HEK293 (cell line): ENCODE results near the gene C1QL4.
A peak's percentile ranks its signal among the peaks of the same experiment; 100 is the strongest.
"Not testable (repeated sequence)": the region's sequence is repeated elsewhere in the genome, so short reads cannot be mapped to it uniquely, and the experiment has no call there.

Experiments
- CTCF ChIA-PET: fragments of 350-600 bp; formaldehyde crosslinking; extraction: SDS; loops from one replicate; lab custom pipeline; 2021; ENCODE audit warnings: antibody characterized with exemption; lab: Yijun Ruan, JAX
- POLR2A ChIA-PET: fragments of 300-600 bp; formaldehyde crosslinking; extraction: SDS; loops from one replicate; lab custom pipeline; 2020; ENCODE audit warnings: antibody characterized with exemption, inconsistent platforms; lab: Yijun Ruan, JAX
- H3K27ac ChIP-seq: fragments of 200-500 bp; sonication (Bioruptor generic); 2 replicates; pipeline ENCODE4 v1.5.1; 2014; ENCODE audit warnings: low read depth, low read length, control low read depth, inconsistent platforms; ENCODE audit errors: extremely low read depth
- H3K36me3 ChIP-seq, 2 experiments: fragments of 200-500 bp in 1 of 2; sonication (Bioruptor generic) in 1 of 2; 1 replicate in 1 of 2; 2 replicates in 1 of 2; pipeline ENCODE4 v1.5.1; 2014 to 2017; ENCODE audit warnings: inconsistent platforms in 2 of 2, low read length in 2 of 2; ENCODE audit not compliant: control insufficient read depth in 2 of 2, insufficient read depth in 1 of 2
- H3K4me1 ChIP-seq: fragments of 200-500 bp; sonication (Bioruptor generic); 2 replicates; pipeline ENCODE4 v1.5.1; 2014; ENCODE audit warnings: mild to moderate bottlenecking, low read length, inconsistent platforms; ENCODE audit not compliant: control insufficient read depth, insufficient read depth
- H3K4me3 ChIP-seq: 2 replicates; pipeline ENCODE4 v1.5.1; 2011; ENCODE audit warnings: low read depth, mild to moderate bottlenecking, control low read depth, low read length, moderate library complexity
- H3K9me3 ChIP-seq: fragments of 200-500 bp; sonication (Bioruptor generic); 2 replicates; pipeline ENCODE4 v1.5.1; 2014; ENCODE audit warnings: low read depth, low read length, inconsistent platforms; ENCODE audit not compliant: control insufficient read depth, insufficient read depth
- AEBP2 ChIP-seq: fragments of 450-650 bp; formaldehyde crosslinking; IDR thresholded peaks from 2 replicates; pipeline ENCODE4 v1.5.1; 2016; ENCODE audit warnings: missing biosample characterization, missing genetic modification characterization, borderline replicate concordance
- GLIS1 ChIP-seq: fragments of 450-650 bp; formaldehyde crosslinking; IDR thresholded peaks from 2 replicates; pipeline ENCODE4 v1.5.1; 2016; ENCODE audit warnings: missing biosample characterization, missing genetic modification characterization
- IKZF3 ChIP-seq: fragments of 450-650 bp; IDR thresholded peaks from 2 replicates; pipeline ENCODE4 v1.5.0; 2018; ENCODE audit warnings: missing biosample characterization, mild to moderate bottlenecking, missing genetic modification characterization, moderate library complexity
- KLF17 ChIP-seq: fragments of 450-650 bp; formaldehyde crosslinking; IDR thresholded peaks from 2 replicates; pipeline ENCODE4 v1.5.1; 2016; ENCODE audit warnings: missing biosample characterization, missing genetic modification characterization
- PRDM2 ChIP-seq: fragments of 450-650 bp; formaldehyde crosslinking; IDR thresholded peaks from 2 replicates; pipeline ENCODE4 v1.5.1; 2016; ENCODE audit warnings: missing biosample characterization, missing genetic modification characterization, borderline replicate concordance
- ZFP37 ChIP-seq: fragments of 450-650 bp; formaldehyde crosslinking; IDR thresholded peaks from 2 replicates; pipeline ENCODE4 v1.5.1; 2016; ENCODE audit warnings: missing biosample characterization, missing genetic modification characterization
- ZNF133 ChIP-seq: fragments of 450-650 bp; formaldehyde crosslinking; IDR thresholded peaks from 2 replicates; pipeline ENCODE4 v1.5.1; 2016; ENCODE audit warnings: missing biosample characterization, missing genetic modification characterization
- ZNF146 ChIP-seq: fragments of 450-650 bp; formaldehyde crosslinking; IDR thresholded peaks from 2 replicates; pipeline ENCODE4 v1.5.1; 2016; ENCODE audit warnings: missing biosample characterization, missing genetic modification characterization
- ZNF223 ChIP-seq: fragments of 450-650 bp; formaldehyde crosslinking; IDR thresholded peaks from 2 replicates; pipeline ENCODE4 v1.5.1; 2016; ENCODE audit warnings: missing biosample characterization, missing genetic modification characterization
- ZNF341 ChIP-seq: fragments of 450-650 bp; formaldehyde crosslinking; IDR thresholded peaks from 2 replicates; pipeline ENCODE4; 2016; ENCODE audit warnings: low read depth, missing biosample characterization, missing genetic modification characterization
- ZNF426 ChIP-seq: fragments of 450-650 bp; formaldehyde crosslinking; IDR thresholded peaks from 2 replicates; pipeline ENCODE4 v1.5.1; 2017; ENCODE audit warnings: missing biosample characterization, missing genetic modification characterization, mild to moderate bottlenecking, inconsistent platforms, moderate library complexity
- ZNF549 ChIP-seq: fragments of 450-650 bp; IDR thresholded peaks from 2 replicates; pipeline ENCODE4 v1.5.1; 2018; ENCODE audit warnings: missing biosample characterization, missing genetic modification characterization, mild to moderate bottlenecking, inconsistent platforms, moderate library complexity
- ZNF626 ChIP-seq: fragments of 450-650 bp; sonication (Bioruptor Pico); formaldehyde crosslinking; IDR thresholded peaks from 2 replicates; pipeline ENCODE4 v1.5.1; 2018; ENCODE audit warnings: missing biosample characterization, missing genetic modification characterization, inconsistent platforms
- ZNF843 ChIP-seq: fragments of 450-650 bp; formaldehyde crosslinking; IDR thresholded peaks from 2 replicates; pipeline ENCODE4 v1.5.1; 2016; ENCODE audit warnings: missing biosample characterization, missing genetic modification characterization
- ZSCAN23 ChIP-seq: fragments of 450-650 bp; formaldehyde crosslinking; IDR thresholded peaks from 2 replicates; pipeline ENCODE4 v1.5.1; 2016; ENCODE audit warnings: missing biosample characterization, missing genetic modification characterization
- TF ChIP-seq, protein P1 (sequence below): fragments of 450-650 bp; formaldehyde crosslinking; IDR thresholded peaks from 2 replicates; pipeline ENCODE4 v1.5.1; 2017; ENCODE audit warnings: missing biosample characterization, missing genetic modification characterization
- TF ChIP-seq, protein P2 (sequence below): fragments of 450-650 bp; formaldehyde crosslinking; IDR thresholded peaks from 2 replicates; pipeline ENCODE4 v1.5.1; 2016; ENCODE audit warnings: missing biosample characterization, missing genetic modification characterization

C1QL4 gene

DNA sequence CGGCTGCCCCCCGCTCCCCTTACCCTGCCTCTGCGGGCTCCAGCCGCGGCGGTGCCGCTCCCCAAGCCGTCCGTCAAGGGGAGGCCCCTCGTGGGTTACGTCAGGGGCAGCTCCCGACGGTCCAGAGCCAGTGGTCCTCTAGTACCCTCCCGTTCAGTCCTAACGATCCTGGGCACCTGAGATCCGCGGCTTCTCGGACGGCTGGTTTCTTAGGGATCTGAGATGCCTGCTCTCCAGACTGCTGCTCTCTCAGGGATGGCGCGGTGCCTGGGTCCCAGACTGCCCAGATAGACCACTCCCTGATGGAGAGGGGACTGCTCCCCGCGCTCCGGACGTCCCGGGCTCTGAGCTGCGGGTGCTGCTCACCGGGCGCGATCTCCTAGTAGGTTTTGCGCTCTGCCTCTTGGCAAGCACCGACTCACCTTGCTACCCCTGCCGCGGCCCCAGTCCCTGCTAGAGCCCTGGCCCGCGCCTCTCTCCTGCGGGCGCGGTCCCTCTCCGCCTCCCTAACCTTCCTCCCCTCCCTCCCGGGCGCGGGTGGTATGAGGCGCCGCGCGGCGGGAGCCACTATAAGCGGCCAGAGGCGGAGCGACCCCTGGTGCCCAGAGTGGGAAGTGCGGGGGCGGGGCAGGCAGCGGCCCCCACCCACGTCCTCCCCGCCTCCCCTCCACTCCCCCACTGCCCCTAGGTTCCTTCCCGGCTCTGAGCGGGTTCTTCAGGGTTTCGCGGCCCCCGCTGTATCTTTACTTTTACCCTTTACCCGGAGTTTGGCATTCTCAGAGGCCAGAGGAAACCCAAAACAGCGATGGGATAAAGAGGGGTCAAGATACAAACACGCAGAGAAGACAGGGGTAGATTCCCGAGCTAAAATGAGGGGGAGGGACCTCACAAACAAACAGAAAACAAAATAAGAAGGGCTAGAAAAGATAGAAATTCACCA lies at the start of gene C1QL4 (continued):
- 0 out of 2 replicates have a peak, but pooled peaks have one; percentile 36 for TF ChIP-seq IKZF3 (tag by site-specific recombination)
- TF ChIP-seq, all 188 proteins: peak for 43

GRCh38 chr12:49380184-49380583 lies 43.2 kb upstream of the C1QL4 start:
- CTCF ChIA-PET = interaction anchor here (1.4 to 2.7 kb wide), 2 partner anchors 9 to 22 kb away, joined by 4 to 11 read pairs; no protein-coding TSS in a partner anchor
- H3K4me1 ChIP-seq, POLR2A ChIA-PET, H3K9me3 ChIP-seq, H3K4me3 ChIP-seq, H3K27ac ChIP-seq, H3K36me3 ChIP-seq: not testable (repeated sequence)
- peak; percentile 91 for TF ChIP-seq ZNF146

DNA sequence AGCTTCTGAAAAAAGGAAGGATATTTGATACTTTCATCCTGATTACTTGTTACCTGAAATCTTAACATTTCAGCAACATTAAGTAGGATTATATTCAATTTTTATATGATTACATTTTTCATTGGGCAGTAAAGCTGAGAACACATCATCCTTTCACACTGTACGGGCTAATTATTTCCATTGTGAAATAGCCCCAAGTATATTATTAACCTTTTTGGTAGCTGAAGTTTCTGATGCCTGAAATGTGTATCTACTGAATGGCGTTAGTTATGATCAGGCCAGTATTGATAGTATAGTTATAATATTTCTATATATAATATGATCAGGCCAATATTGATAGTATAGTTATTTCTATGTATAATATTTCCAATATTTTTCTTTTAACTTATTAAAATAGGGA lies 40.4 kb upstream of the C1QL4 start:
- peaks cover 8% of the 10 kb centered on the region for H3K4me1 ChIP-seq
- H3K36me3 ChIP-seq = peaks cover 0 to 4% of the 10 kb centered on the region in 2 experiments; a peak in 1 of 3 replicates
- no peak overlapping the region for H3K27ac ChIP-seq
- ChIA-PET CTCF (interaction anchor here (0.6 to 3.1 kb wide), 6 partner anchors 19 to 142 kb away, joined by 3 to 13 read pairs (median 4); partner anchors contain the start of gene PRPH), POLR2A (interaction anchor here (1.0 to 3.1 kb wide), 2 partner anchors 9 to 10 kb away, joined by 5 to 18 read pairs; partner anchors contain the start of gene SPATS2)
- H3K9me3 ChIP-seq = no peaks in the 10 kb centered on the region
- no peak overlapping the region for H3K4me3 ChIP-seq
- TF ChIP-seq ZNF223 (tag by site-specific recombination) (no peak), ZNF133 (tag by site-specific recombination) (no peak), ZSCAN23 (tag by site-specific recombination) (no peak), ZNF426 (tag by site-specific recombination) (no peak), ZFP37 (tag by site-specific recombination) (no peak), ZNF549 (no peak), PRDM2 (no peak), KLF17 (tag by site-specific recombination) (no peak), ZNF843 (tag by site-specific recombination) (no peak), GLIS1 (tag by site-specific recombination) (no peak), ZNF341 (tag by site-specific recombination) (no peak), ZNF626 (tag by site-specific recombination) (no peak), AEBP2 (tag by site-specific recombination) (no peak)
- TF ChIP-seq, protein P1, sequence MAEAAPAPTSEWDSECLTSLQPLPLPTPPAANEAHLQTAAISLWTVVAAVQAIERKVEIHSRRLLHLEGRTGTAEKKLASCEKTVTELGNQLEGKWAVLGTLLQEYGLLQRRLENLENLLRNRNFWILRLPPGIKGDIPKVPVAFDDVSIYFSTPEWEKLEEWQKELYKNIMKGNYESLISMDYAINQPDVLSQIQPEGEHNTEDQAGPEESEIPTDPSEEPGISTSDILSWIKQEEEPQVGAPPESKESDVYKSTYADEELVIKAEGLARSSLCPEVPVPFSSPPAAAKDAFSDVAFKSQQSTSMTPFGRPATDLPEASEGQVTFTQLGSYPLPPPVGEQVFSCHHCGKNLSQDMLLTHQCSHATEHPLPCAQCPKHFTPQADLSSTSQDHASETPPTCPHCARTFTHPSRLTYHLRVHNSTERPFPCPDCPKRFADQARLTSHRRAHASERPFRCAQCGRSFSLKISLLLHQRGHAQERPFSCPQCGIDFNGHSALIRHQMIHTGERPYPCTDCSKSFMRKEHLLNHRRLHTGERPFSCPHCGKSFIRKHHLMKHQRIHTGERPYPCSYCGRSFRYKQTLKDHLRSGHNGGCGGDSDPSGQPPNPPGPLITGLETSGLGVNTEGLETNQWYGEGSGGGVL (tag by site-specific recombination) = no peak
- TF ChIP-seq, protein P2, sequence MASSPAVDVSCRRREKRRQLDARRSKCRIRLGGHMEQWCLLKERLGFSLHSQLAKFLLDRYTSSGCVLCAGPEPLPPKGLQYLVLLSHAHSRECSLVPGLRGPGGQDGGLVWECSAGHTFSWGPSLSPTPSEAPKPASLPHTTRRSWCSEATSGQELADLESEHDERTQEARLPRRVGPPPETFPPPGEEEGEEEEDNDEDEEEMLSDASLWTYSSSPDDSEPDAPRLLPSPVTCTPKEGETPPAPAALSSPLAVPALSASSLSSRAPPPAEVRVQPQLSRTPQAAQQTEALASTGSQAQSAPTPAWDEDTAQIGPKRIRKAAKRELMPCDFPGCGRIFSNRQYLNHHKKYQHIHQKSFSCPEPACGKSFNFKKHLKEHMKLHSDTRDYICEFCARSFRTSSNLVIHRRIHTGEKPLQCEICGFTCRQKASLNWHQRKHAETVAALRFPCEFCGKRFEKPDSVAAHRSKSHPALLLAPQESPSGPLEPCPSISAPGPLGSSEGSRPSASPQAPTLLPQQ (tag by site-specific recombination) = no peak
